H4 (cell line): ENCODE results near the gene OAF. TPM values are rescaled to one million over a fixed set of nuclear protein-coding genes. Genes with fewer than 3 reads are reported as not detected.
"Not testable (repeated sequence)": the region's sequence is repeated elsewhere in the genome, so short reads cannot be mapped to it uniquely, and the experiment has no call there.

Experiments used
- DNase-seq: peaks from one replicate; pipeline ENCODE4 v3.0.0-alpha.2; 2015; ENCODE audit warnings: low spot score
- total RNA-seq: library from RNA; depleted of rRNA; stranded (reverse); fragments of >200 nt; shearing (Covaris generic); gene quantifications from 2 replicates; pipeline ENCODE4 v1.2.3, GENCODE V29; 2014; rRNA removed

OAF gene
- total RNA-seq, 1 experiment from 2014 or later = 33.5 TPM

- no peak for DNase-seq
Measured at GRCh38 chr11:120270386-120270785, 59.6 kb downstream of the OAF start.

GRCh38 chr11:120271672-120272071, 60.8 kb downstream of the OAF start:
- no peak for DNase-seq

GRCh38 chr11:120272303-120272702, 61.5 kb downstream of the OAF start:
- peak; percentile 21 for DNase-seq

- DNase-seq = no peak
Measured at GRCh38 chr11:120273432-120273831, 62.6 kb downstream of the OAF start.

GRCh38 chr11:120273956-120274355, 63.1 kb downstream of the OAF start:
- not testable (repeated sequence) for DNase-seq

GRCh38 chr11:120279502-120279901, 68.7 kb downstream of the OAF start:
- no peak for DNase-seq

Other genes starting within 250 kb of the OAF start
- gene TRIM29, start 72.9 kb upstream of the OAF start, total RNA-seq = 1.4 and 2.8 TPM in 2 replicates
- 0.10 and 1.4 TPM in 2 replicates for gene POU2F3, start 29.1 kb downstream of the OAF start, total RNA-seq
- gene TLCD5, start 114.3 kb downstream of the OAF start, total RNA-seq = 5.4 and 6.3 TPM in 2 replicates
- 24.1 and 33.9 TPM in 2 replicates for gene ARHGEF12, start 125.4 kb downstream of the OAF start, total RNA-seq